NCI-H2196 treated with DMSO at 0.1 percent for 48 hours (cell line): ENCODE results near the gene NSD1.

Source experiments
- DNase-seq: peaks from one replicate; lab custom pipeline; 2025; ENCODE audit not compliant: unreplicated experiment; lab: John Stamatoyannopoulos, UW

The NSD1 gene

DNA sequence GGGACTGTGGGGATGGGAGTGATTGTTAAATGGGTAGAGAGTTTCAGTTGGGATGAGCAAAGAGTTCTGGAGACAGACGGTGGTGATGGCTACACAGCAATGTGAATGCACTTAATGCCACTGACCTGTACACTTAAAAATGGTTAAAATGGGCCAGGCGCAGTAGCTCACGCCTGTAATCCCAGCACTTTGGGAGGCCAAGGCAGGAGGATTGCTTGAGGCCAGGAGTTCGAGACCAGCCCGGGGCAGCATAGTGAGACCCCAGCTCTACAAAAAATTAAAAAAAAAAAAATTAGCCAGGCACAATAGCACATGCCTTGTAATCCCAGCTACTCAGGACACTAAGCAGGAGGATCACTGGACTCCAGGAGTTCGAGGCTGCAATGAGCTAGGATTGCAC is 210.2 kb downstream of the NSD1 start:
- DNase-seq, result no peak

DNA sequence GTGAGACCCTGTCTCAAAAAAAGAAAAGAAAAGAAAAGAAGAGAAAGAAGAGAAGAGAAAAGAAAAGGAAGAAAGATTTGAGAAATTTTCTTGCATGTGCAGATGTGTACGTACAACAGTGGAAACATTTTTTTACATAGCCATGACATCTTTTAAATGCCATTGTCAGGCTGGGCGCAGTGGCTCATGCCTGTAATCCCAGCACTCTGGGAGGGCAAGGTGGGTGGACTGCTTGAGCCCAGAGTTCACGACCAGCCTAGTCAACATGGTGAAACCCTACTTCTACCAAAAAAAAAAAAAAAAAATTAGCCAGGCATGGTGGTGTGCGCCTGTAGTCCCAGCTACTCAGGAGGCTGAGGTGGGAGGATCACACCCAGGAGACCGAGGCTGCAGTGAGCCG is 211.3 kb downstream of the NSD1 start:
- no peak for DNase-seq

DNA sequence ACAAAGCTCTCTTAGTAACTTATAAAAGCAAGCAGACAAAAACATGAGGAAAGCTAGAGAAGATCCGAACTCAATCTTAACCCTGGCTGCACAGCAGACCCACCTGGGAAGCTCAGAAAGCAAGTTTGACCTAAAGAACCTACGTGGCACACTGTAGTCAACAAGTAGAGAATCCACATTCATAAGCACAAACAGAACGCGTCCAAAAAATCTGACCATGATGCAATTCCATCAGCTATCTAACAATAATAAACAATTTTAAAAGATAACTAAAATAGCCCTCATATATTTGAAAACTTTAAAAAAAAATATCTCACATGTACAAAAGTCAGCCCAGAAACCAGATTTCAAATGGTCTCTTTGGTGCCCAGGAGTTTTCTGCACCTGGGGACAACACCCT is 213.2 kb downstream of the NSD1 start:
- DNase-seq, result no peak

DNA sequence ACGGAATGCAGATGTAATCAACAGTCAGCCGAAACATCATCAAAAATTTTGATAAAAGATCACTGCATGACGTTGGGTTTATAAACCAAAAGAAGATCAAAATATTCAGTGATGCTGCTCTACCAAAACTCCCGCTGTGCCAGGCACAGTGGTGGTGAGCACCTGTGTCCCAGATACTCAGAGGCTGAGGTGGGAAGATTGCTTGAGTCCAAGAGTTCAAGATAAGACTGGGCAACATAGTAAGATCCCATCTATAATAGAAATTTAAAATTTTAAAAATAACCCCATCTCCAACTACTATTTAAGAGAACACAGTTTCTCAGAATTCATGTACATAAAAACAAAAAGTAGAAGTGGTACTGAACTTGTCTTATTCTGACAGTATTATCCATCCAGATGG is 214.1 kb downstream of the NSD1 start:
- DNase-seq, result no peak

DNA sequence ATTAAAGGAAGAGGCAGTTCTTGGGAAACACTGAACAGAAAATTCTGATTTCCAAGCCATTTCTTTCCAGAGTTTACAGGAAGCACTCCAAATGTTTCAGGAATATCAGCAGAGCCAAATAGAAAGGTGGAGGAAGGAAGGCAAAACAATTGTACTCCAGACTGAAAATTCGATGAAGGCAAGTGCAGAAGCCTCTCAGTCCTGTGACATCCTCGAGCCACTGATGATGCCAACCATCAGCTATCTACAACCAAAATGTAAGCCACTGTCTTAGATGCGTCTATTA is 215.7 kb downstream of the NSD1 start:
- DNase-seq, result no peak

DNA sequence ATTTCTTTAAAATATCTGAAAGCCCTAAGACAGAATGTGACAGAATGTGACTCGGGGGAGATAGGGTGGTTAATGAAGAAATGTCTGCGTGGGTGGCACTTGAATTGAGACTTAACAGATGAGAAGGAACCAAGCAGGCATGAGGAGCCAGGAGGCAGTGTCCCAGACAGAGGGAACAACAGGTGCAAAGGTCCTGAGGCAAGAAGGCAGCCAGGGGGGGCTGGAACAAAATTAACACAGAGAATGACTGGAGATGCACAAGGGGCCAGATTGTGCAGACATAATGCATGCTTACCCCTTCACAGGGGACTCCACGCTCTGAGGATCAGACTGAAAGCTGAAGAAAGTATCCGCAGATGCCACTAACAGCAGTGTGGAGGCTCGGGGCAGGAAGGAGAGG is 216.2 kb downstream of the NSD1 start:
- no peak for DNase-seq
